Activated naive CD8-positive, alpha-beta T cell treated with anti-CD3 and anti-CD28 coated beads, Interleukin-2, amount 50 U/mL, for 16 hours (primary cell): ENCODE results near the gene MEIS2.

Experiments
- DNase-seq: peaks from one replicate; pipeline ENCODE4 v3.0.0-alpha.2; 2020; ENCODE audit warnings: low read depth, low spot score

The MEIS2 gene

DNA sequence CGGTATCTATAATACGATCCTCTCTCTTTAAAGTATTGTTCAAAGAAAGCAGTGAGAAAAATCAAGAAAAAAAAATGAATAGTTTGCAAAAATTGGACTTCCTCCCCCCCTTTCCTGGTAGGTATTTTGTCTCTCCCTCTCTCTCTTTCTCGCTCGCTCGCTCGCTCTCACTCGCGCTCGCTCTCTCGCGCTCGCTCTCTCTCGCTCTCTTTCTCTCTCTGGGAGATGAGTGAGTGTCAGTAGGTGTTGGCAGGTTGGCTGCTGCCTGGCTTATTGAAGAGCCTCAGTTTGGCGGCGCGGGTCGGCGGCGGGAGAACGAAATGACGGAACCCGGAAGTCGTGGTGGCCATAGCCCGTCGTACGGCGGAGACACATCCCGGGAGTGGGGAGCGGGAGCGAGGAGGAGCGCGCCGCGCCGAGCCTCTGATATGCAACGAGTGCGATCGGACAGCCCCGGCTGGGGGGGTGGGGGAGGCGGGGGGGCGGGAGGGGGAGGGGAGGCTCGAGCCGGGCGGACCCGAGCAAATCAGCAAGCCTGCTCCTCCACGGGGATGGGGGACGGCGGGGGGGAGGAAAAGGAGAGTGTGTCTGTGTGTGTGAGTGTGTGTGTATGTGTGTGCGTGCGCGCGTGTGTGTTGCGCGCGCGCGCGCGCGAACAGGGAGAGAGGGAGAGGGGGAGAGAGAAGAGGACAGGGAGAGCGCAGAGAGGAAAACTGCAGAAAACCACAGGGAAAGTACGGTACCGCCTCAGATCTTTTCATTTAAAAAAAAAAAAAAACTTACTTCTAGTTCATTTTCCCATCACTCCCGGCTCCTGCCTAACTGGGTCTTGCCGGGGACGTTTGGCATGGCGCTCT lies at the start of gene MEIS2:
MEIS2 (minus strand) TSS at position 441 of the 857 bp plus-strand sequence. CDS start 1,083 bp downstream, outside the sequence.
- DNase-seq = no peak

DNA sequence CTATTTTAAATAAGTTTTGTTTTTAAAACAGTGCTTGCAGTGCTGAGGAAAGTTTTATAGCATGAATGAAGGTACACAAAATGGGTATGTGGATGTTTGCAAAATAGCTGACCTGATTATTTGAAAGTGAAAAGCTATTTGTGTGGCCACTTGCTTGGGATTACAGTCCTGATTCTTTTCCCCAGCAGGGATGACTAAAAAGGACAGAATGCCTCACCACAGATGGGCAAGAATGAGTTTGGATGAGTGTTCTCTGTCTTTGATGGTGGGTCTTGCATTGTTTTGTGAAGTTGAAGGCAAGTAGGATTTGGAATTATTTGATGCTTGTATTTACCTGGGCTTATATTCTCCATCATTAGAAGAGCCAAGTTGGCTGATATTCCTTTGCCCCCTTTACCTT lies 48.8 kb upstream of the MEIS2 start:
- DNase-seq = no peak

DNA sequence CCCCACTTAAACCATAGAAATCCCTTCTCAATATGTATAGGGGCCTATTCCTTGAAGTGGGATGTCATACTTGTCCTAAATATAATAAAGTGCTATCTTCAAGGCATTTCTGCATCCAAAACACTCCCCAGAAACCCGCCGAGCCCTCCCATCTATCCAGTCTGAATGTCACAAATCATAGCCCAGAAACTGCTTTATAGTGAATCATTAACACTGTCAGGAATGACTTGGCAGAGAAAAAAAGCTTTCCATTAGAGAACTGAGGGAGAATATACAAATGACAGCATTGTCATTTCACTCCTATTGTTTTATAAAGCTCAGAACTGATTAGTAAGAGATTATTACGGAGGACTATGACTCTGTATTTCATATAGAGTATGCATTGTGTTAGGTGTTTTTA lies 48.4 kb upstream of the MEIS2 start:
- no peak for DNase-seq

DNA sequence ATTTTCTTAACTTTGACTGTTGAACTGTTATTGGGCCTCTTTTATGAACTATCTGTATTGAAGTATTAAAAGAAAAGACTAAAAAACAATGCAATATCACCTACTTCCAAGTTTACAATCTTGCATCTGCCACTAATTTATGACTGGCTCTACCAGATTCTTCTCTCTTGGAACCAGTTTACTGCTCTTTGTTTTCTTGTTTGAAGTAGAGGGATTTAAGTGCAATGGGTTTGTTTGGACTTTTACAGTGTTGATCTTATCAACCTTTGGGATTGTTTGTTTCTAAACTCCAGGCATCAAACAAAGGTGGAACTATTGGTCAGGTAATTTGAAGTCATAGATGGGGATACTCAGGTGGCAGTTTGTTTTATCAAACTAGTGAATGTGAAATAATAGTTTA lies 43.0 kb upstream of the MEIS2 start:
- DNase-seq = no peak

DNA sequence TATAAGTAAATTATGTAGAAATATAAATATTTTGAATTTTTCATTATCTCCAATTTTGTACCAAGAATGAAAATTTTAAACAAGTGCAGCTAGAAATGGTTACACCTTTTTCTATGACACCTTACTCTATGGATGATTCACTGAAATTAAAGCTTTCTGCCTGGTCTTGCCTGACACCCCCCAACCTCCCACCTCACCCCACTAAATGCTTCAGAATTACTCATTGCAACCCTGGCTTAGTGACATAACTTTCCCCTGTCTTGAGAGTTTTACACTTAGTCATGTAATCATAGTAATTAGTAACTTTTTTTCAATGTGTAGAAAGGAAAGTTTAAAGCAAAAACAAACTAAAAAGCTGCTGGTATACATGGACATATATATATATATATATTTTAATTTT lies 42.0 kb upstream of the MEIS2 start:
- no peak for DNase-seq

DNA sequence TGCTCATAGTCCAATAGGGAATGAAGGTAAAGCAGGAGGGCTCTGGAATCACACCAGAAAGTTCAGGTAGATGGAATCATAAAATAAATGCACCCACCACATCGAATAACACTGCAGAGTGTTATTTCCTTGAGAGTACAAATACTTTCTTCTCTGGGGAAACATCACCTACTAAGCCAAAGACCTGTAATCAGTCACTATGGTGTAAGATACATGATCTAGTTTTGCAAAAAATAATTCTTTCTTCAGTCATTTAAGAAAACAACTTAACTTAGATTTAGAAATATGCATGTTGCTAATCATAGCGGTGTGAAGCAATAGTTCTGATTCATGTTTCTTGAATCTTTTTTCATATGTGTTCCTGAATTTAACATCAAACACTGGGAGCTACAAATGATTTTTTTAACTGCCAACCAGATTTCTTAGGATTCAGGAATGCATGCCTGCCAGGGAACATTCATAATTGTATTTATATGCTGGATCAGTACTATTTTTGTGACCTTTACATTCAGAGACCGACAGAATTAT lies 40.2 kb upstream of the MEIS2 start:
- DNase-seq = no peak

DNA sequence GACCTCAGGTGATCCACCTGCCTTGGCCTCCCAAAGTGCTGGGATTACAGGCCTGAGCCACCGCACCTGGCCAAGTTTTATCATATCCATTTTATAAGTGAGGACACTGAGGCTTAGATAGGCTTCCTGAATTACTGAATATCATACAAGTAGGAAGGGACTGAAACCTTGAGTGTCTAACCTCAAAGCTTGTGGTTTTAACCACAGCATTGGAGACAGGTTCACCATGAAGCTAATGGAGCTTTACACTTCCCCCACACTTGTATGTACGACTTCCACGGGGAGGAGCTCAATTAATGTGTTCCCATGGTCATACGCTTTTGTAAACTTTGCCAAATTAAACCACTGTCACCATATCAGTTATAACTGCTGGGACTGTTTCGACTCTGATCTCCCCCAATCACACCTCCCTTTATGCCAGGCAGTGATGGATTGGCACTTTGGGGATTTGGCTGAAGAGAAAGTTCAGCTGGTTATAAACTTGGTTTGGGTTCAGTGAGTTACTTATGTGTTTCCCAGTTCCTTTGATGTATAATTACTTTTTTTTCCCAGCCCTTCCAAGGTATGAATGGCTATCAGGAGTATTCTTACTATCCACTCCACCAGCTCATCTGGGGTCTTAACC lies 38.4 kb upstream of the MEIS2 start:
- no peak for DNase-seq

DNA sequence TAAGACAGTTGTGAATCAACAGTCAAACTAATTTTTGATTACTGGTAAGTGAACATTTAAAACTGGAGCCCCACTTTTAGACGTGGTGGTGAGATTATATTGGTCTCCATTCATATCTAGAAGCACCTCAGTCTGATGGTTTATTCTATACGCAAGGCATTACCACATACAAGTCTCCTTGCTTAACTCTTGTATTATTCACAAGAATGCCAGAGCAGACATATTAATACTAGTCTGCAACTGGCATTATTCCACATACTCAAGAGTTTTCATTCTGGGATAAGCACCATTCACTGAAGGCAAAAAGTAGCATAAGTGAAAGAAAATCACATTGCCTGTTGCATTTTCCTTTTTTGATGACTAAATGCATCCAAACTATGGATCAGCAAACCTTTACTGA lies 36.9 kb upstream of the MEIS2 start:
- no peak for DNase-seq

DNA sequence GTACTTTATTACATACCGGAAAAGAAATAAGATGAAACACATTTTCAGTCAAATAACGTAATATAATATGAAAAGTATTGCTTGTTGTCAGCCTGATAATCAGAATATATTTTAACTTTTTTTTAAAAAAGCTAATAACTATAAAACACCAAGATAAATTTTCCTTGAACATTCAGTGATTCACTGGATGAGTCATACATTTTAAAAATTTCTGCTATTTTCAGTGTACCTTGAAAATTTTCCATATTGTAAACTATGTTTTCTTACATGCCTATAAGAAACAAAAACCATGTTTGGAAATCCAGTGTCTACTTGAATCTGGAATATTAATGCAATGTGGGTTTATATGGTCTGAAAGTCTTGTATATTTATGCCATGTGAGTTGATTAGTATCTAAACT lies 36.3 kb upstream of the MEIS2 start:
- DNase-seq = no peak

DNA sequence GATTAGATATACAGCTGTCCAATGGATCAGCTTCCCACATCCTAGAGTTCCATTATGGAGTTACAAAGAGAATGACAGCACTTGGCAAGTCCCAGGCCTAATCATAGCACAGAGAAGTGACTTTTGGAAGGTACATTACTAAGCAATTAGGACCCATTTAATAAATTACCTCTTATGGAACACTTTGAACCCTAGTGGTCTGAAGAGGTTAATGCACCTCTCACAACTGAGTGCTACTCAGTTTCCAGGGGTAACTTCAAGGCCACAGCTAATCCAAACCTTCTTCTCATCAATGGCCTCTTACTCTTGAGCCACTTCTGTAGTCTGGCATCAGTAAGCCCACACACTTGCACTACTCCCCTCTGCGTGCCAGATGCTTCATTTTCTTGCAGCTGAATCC lies 34.9 kb upstream of the MEIS2 start:
- DNase-seq = no peak

DNA sequence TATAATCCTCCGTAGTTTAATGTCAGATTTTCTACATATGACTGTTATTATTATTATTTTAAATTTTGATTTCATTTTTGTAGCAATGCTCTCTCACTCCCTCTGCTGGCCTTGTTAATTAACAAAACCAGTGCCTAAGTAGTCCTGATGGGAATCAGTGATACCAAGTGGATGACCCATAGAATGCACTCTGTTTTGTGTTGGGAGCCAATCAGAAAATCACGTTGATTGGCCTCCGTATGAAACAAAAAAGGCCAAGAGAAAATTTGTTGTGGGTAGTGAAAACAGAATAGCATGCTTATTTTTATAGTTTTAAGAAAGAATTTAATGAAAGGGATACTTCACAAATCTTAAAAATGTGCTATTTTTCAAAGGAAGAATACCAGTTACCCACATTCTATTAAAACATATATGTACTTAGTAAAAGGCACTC lies 34.4 kb upstream of the MEIS2 start:
- DNase-seq = no peak

DNA sequence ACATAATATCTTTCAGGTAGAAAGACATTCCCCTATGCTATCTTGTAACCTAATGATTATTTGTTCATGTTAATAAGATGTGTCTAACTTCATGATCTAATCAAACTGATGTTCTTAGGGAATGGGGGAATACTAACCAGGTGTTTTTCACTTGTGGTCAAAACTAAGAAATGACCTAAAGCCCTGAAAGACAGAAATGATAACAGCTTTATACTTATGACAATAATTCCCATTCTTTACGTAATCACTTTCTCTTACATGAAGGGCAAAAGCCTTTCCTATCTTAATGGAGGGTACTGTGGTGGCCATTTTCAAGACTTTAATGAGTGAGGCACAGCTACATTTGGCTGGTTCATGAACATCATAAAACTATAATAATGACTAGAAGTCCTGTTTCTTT lies 33.9 kb upstream of the MEIS2 start:
- DNase-seq = no peak

DNA sequence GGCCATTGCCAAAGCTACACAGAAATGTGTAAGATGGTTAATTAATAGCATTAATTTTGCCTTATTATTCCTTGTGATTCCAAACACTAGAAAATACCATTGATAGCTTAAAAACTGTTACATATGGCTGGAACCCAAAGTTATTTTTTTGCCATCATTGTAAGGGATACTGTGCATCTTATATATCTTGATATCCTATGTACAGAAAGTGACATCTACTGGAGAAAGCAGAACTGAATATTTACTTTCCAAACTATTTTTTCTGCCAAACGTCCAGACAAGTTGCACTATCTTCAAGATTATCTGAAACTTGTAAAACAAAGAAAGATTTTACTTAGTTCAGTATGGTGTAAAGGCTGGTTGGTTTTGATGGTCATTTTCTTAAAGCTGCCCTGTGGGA lies 33.3 kb upstream of the MEIS2 start:
- no peak for DNase-seq

DNA sequence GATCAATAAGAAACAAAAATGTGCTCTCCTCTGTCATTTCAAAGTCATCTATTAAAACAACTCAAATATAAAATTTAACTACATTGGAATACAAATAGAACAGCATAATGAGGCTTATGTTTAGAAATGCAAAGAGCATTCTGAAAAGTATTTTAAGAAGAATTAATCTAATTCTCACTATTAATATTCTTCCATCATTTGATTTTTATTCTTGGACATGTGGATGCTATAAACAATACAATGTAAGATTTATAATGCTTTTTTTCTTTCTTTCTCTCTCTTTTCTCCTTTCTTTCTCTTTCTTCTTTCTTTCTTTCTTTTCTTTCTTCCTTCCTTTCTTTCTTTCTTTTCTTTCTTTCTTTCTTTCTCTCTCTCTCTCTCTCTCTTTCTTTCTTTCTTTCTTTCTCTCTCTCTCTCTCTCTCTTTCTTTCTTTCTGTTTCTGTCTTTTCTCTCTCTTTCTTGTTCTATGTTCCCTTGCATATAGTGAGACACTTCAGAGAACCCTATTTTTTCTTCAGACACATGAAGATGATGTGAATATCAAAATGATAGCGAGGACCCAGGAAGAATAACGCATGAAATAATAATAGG lies 32.6 kb upstream of the MEIS2 start:
- DNase-seq = no peak

DNA sequence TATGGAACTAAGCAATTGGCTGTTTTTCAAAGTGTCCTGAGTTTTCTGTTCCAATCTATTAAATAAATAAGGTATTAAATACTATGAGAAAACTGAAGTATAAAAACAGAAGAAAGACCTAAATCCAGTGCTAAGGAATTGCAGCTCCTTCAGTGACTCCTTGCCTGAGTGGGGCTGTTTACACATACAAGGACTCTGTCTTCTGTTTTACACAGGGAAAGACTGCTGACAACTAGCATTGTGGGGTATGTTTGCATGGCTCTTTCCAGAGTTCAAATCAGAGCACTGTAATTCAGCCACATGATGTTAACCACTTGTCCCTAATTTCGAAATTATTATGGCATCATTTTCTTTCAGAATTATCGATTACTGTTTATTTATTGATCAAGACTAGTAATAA lies 31.3 kb upstream of the MEIS2 start:
- DNase-seq = no peak

DNA sequence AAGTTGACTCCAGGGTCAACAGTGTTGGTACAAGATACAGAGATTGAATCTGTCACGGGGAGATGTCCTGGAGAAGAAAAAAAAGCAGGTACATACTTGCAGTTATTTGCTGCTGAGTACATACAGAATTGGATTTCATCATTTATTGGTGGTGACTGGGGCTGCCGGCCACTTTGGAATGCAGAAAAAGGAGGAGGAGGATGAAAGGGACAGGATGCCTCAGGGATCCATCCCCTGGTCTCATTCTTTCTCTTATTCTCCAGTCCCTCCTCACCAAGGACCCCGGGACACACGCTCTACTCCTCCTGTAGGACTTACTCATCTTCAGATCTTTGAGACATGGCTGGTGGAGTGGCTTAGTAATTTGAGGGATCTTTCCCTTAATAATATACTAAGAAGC lies 30.0 kb upstream of the MEIS2 start:
- no peak for DNase-seq

DNA sequence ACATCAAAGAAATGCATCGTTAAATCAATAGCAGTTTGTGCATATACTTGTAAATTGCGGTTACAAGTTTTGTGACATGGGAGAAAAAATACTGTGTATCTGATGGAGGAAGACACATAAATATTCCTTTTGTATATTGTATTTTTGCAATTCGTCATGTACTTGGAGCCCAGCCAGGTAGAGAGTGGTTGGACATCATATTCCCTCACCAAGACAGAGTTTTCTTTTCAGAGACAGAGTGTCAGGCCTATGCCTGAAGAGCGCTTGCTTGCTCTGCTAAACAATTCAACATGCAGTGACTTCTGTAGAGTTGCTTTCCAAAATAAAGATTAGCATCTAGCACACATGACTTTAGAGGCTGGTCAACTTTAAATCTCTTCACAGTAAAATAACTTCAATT lies 24.8 kb upstream of the MEIS2 start:
- no peak for DNase-seq

DNA sequence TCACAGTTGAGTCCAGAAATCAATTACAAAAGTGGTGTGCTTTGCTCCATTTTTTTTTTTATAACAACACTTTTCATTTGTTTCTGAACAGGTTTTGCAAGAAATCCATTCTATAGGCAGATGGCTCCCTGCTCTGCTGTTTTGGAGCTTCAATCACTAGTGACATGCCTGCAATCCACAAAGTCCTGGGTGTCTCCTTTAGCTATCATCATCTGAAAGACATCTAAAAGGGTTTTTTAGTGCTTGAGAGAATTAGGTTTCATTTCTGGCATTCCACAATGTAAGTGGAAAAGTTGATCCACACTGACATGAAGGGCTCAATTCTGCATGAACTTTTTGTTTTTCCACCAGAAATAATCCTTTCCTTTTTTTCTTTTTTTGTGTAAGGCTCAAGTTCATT lies 24.0 kb upstream of the MEIS2 start:
- DNase-seq = no peak

DNA sequence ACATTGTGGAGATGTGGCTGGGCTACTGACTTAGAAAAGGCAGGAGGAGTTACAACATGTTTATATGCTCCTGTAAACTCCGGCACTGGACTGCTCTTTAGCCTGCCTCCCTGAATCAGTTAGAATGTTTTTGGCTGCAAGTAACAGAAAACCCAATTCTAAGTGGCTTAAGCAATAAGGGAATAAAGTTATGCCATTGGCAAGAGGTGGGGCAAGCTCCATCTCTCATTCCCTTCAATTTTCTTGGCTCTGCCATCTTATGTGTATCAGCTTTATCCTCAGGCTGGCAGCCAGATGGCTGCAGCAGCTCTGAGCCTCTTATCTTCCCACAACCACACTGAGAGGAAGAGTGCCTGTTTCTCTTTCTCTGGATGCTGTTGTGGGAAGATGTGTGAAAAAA lies 22.4 kb upstream of the MEIS2 start:
- DNase-seq = no peak

DNA sequence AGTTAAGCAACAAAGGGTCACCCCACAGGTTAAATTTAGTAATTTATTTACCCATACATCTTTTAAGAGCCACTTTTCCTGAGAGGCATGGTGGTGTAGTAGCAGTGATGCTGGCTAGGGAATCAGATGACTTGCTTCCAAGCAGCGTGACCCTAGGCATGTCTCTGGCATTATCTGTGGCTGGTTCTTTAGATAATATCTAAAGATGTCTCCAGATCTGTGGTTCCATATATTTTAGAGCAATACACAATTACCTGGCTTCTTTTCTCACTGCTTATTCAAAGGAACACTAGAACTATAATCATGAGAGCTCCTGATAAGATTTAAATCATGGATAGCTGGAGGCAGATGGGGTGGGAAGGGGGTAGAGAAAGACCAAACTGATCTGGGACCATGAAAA lies 21.1 kb upstream of the MEIS2 start:
- no peak for DNase-seq

DNA sequence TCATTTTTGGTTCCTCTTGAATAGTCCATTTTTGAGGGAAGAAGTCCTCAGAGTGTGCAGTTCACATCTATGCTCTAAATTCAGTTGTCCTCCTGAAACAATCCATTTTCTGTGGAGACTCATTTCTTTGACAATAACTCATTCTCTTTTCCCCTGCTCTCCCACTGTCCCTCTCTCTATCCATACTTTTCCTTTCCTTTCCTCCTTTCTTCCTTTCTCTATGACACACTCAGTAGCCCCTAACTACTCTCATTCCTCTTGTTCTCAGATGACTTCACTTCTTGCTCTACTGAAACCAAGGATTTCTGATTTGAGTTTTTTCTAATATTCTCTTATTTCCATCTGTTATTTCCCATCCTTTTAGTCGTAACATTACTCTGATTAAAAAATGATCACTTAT lies 16.7 kb upstream of the MEIS2 start:
- DNase-seq = no peak

DNA sequence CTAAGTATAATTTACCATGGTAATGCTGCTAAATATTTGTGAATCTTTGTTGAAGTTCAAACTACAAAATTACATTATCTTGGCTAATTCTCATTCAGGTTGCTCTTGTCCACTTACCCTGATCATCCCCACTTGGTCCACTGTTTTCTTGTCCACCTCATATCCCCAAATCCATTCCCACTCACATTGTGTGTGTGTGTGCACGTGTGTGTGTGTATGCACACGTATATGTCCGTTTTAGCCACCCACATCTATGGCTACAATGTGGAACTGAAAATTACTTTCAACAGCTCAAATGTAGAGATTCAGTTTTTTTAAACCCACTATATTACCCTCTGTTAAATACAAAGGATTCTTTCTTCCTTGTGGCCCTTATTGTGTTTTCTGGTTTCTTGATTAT lies 15.2 kb upstream of the MEIS2 start:
- no peak for DNase-seq
